Right lobe of liver (tissue), 6 donors: ENCODE measurements around the gene PEAK1. TPM values are rescaled to one million over a fixed set of nuclear protein-coding genes. Genes with fewer than 3 reads are reported as not detected.

Experiments used
- ATAC-seq, 4 donors: fragments of 200-7000 bp; cut with Tn5 transposase; one replicate each; pipeline ENCODE4 v1.9.1; 2020; ENCODE audit warnings: mild to moderate bottlenecking in 4 of 4, moderate library complexity in 4 of 4
- DNase-seq, 3 donors: peaks; one replicate each; pipeline ENCODE4 v3.0.0-alpha.2; 2020
- H3K27ac ChIP-seq, 3 donors: fragments of 200-600 bp; one replicate each; pipeline ENCODE4 v1.8.0; 2022
- H3K27me3 ChIP-seq, 2 donors: fragments of 200-600 bp; one replicate each; pipeline ENCODE4 v1.8.0; 2022
- H3K36me3 ChIP-seq, 4 donors: fragments of 200-600 bp; sonication (generic) in 1 of 4; one replicate each; pipeline versions ENCODE4 v1.5.1 to v1.8.0; 2017 to 2022; ENCODE audit warnings: control low read depth in 1 of 4
- H3K4me1 ChIP-seq, 4 donors: fragments of 200-600 bp; sonication (generic) in 1 of 4; one replicate each; pipeline versions ENCODE4 v1.5.1 to v1.8.0; 2017 to 2022; ENCODE audit warnings: control low read depth in 1 of 4
- H3K4me3 ChIP-seq, 3 donors: fragments of 200-600 bp; one replicate each; pipeline ENCODE4 v1.8.0; 2022
- H3K9me3 ChIP-seq, 4 donors: fragments of 200-600 bp; sonication (generic) in 1 of 4; one replicate each; pipeline versions ENCODE4 v1.5.1 to v1.8.0; 2017 to 2022; ENCODE audit warnings: control low read depth in 1 of 4
- POLR2A ChIP-seq: fragments of 450-650 bp; IDR thresholded peaks from one replicate; pipeline ENCODE4 v1.6.1; 2017; ENCODE audit warnings: antibody characterized with exemption, mild to moderate bottlenecking
- WGBS: methylation state at CpG from one replicate; pipeline ENCODE4 v1.1.6; 2018; ENCODE audit warnings: low coverage, low lambda C conversion rate; ENCODE audit not compliant: insufficient coverage; ENCODE audit errors: missing lambda C conversion rate; 5-methylcytosine and 5-hydroxymethylcytosine counted together
- intact Hi-C, 2 donors: fragments of 100-400 bp; cut with DNase I; formaldehyde crosslinking; loops; one replicate each; pipeline versions ENCODE4 v1.11.2 to v1.14.1; 2022
- total RNA-seq, 6 experiments: library from RNA; depleted of rRNA in 2 of 6; stranded (reverse); fragments of >200 nt in 2 of 6; fragmentation: NEBNext Ultra II Directional in 3 of 6; extraction: Animal tissue kit (Norgen Biotek cat#: 25700) in 3 of 6; gene quantifications; one replicate each; pipeline versions ENCODE4 v1.1.0 to v1.2.4, GENCODE V29; 2016 to 2023
- TF ChIP-seq, protein P1 (sequence below), 4 donors: fragments of 200-600 bp in 3 of 4; fragments of 450-650 bp in 1 of 4; IDR thresholded peaks; one replicate each; pipeline versions ENCODE4 v1.5.1 to v1.8.0; 2016 to 2022; ENCODE audit warnings: antibody characterized with exemption in 4 of 4, mild to moderate bottlenecking in 2 of 4
- donor health status: DM: no; HTN: yes; CAD: no.
- donor health status: DM: no; HTN: no; CAD: no.
- donor health status: DM: no; HTN: no; CAD: no.
- donor health status: DM: no; HTN: yes; CAD: no.
- donor health status: DM: no; HTN: yes; CAD: no.

The PEAK1 gene
- total RNA-seq, 6 experiments from 2014 or later = 5.9 to 18.4 (median 10.1) TPM

DNA sequence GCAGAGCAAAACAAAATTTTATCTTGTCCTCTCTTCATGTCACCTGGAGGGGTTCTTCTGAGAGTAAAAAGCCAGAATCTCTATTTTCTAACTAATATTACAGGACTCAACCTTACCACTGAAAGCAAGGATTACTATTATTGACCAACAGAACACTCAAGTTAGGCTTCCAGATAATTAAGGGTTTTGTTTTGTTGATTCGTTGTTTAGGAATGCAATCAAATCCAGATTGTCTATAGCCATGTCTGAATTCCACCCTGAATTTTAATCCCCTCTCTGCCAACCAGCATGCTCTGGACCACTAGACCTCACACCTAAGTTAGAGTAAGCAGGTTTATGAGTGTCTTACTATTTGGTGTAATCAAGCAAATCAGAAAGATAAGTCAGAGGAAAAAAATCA lies 90.7 kb downstream of the PEAK1 start:
- H3K27me3 ChIP-seq = no peaks in the 10 kb centered on the region
- no peaks in the 10 kb centered on the region for H3K9me3 ChIP-seq
- no peaks in the 10 kb centered on the region for H3K4me1 ChIP-seq
- H3K4me3 ChIP-seq = no peak overlapping the region
- no peak overlapping the region for H3K27ac ChIP-seq
- DNase-seq (no peak), ATAC-seq (no peak)
- WGBS = 100% methylated on average over 1 of the region's 1 CpG
- TF ChIP-seq, protein P1, sequence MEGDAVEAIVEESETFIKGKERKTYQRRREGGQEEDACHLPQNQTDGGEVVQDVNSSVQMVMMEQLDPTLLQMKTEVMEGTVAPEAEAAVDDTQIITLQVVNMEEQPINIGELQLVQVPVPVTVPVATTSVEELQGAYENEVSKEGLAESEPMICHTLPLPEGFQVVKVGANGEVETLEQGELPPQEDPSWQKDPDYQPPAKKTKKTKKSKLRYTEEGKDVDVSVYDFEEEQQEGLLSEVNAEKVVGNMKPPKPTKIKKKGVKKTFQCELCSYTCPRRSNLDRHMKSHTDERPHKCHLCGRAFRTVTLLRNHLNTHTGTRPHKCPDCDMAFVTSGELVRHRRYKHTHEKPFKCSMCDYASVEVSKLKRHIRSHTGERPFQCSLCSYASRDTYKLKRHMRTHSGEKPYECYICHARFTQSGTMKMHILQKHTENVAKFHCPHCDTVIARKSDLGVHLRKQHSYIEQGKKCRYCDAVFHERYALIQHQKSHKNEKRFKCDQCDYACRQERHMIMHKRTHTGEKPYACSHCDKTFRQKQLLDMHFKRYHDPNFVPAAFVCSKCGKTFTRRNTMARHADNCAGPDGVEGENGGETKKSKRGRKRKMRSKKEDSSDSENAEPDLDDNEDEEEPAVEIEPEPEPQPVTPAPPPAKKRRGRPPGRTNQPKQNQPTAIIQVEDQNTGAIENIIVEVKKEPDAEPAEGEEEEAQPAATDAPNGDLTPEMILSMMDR (IDR thresholded peaks at IDR 0.05) = no peak
- no peak for TF ChIP-seq POLR2A
- H3K36me3 ChIP-seq = no peaks in the 10 kb centered on the region
- intact Hi-C loops = no loop called here

DNA sequence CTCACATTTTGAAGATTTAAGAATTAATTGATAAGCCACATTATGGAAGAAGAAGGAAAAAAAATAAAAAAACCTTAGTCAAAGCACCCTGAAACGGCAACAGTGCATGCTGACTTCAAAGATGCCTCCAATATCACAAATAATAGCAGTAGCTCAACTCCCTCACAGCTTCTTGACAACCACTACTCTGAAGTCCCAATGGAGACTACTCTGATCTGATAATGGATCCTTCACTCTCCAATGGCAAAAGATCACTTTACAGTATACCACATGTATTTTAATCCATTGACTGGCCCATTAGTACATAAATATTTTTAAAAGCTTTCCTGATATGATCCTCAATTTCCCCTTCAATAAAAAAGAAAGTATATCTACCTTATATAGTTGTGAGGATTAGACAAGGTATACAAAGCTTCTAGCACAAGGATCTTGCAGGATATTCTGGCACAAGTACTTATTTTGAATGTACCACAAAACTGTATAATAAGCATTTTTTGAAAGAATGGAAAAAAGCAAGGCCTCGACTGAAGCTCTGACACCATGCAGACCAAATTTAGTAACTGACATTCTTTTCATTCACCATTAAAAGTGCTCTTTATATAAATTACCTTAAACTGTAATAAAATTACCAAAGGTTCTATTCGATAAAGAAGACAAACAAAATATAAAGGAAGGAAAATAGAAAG lies 91.9 kb downstream of the PEAK1 start:
- WGBS = 82% methylated on average over 3 of the region's 3 CpGs
- H3K36me3 ChIP-seq = no peaks in the 10 kb centered on the region
- H3K27me3 ChIP-seq = no peaks in the 10 kb centered on the region
- no peaks in the 10 kb centered on the region for H3K9me3 ChIP-seq
- no peak for ATAC-seq
- H3K4me3 ChIP-seq = no peak overlapping the region
- intact Hi-C loops = no loop called here
- no peaks in the 10 kb centered on the region for H3K4me1 ChIP-seq
- no peak overlapping the region for H3K27ac ChIP-seq
- no peak for DNase-seq
- TF ChIP-seq, protein P1 (IDR thresholded peaks at IDR 0.05) = no peak
- TF ChIP-seq POLR2A = no peak

DNA sequence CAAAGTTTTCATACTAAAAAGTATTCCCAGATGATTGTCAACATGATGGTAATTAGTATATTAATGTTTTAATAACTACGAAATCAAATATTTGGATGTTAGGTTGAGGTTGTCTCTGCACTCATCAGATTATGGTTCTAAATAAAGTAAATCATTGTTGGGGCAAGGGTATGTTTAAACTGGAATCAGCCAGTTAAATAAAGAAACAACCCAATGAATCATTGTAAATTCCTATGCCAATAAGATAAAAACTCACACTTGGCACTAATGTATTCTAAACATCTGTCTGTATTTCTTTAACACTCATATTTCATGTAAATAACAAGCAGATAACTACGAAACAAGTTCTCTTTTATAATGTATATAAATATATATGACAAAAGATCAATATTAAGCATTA lies 92.7 kb downstream of the PEAK1 start:
- DNase-seq (no peak), ATAC-seq (peak in 1 of 4 donors; percentile 80)
- Histone ChIP-seq H3K36me3 (no peaks in the 10 kb centered on the region), H3K4me3 (no peak overlapping the region), H3K27ac (no peak overlapping the region), H3K4me1 (no peaks in the 10 kb centered on the region), H3K27me3 (no peaks in the 10 kb centered on the region), H3K9me3 (no peaks in the 10 kb centered on the region)
- TF ChIP-seq, protein P1 (IDR thresholded peaks at IDR 0.05) = no peak
- TF ChIP-seq POLR2A = no peak
- intact Hi-C loops = no loop called here
- 51% methylated on average over 2 of the region's 2 CpGs for WGBS

DNA sequence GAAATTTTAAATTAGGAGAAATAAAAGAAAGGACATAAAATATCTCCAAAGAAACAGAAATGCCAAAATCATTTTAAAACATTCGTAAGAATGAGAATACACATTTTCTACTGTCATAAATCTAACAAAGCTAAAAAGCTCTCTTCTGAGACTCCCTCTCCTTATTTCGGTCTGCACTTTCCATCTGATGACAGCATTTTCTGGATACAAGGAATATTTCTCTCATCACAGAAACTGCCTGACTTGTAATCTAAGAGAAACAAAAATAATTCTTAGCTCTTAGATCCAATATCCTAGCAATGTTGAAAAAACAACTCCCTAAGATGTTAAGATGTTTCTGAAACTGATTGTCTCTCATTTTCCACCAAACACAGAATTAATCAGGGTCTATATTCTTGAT lies 93.5 kb downstream of the PEAK1 start:
- 79% methylated on average over 2 of the region's 2 CpGs for WGBS
- Histone ChIP-seq H3K36me3 (no peaks in the 10 kb centered on the region), H3K27me3 (no peaks in the 10 kb centered on the region), H3K4me3 (no peak overlapping the region), H3K9me3 (no peaks in the 10 kb centered on the region), H3K4me1 (no peaks in the 10 kb centered on the region), H3K27ac (no peak overlapping the region)
- intact Hi-C loops = no loop called here
- no peak for DNase-seq
- no peak for TF ChIP-seq POLR2A
- TF ChIP-seq, protein P1 (IDR thresholded peaks at IDR 0.05) = no peak
- no peak for ATAC-seq
